ENCODE data around the gene TOB2.

The TOB2 gene

GRCh38 chr22:41394012-41394356, 52.6 kb downstream of the TOB2 start:
- H3K9ac ChIP-seq (ENCODE audit: low read length) = no peak overlapping the region
- H3K27ac ChIP-seq (ENCODE audit: low read length) = no peak overlapping the region
- H3K4me1 ChIP-seq (ENCODE audit: control insufficient read depth, low read depth, low read length) = no peaks in the 10 kb centered on the region
- no peak overlapping the region for H3K4me3 ChIP-seq (ENCODE audit: low read length)
- no peaks in the 10 kb centered on the region for H3K9me3 ChIP-seq (ENCODE audit: control insufficient read depth, low read depth, low read length)
- H3K36me3 ChIP-seq (ENCODE audit: control insufficient read depth, low read depth, low read length) = peaks cover 25% of the 10 kb centered on the region
- H3K27me3 ChIP-seq (ENCODE audit: control insufficient read depth, insufficient read depth, low read length) = no peaks in the 10 kb centered on the region

- H3K27ac ChIP-seq (ENCODE audit: low read length) = no peak overlapping the region
- no peaks in the 10 kb centered on the region for H3K4me1 ChIP-seq (ENCODE audit: control insufficient read depth, low read depth, low read length)
- H3K9ac ChIP-seq (ENCODE audit: low read length) = no peak overlapping the region
- H3K27me3 ChIP-seq (ENCODE audit: control insufficient read depth, insufficient read depth, low read length) = no peaks in the 10 kb centered on the region
- peaks cover 14% of the 10 kb centered on the region for H3K36me3 ChIP-seq (ENCODE audit: control insufficient read depth, low read depth, low read length)
- H3K9me3 ChIP-seq (ENCODE audit: control insufficient read depth, low read depth, low read length) = no peaks in the 10 kb centered on the region
- H3K4me3 ChIP-seq (ENCODE audit: low read length) = no peak overlapping the region
Measured at GRCh38 chr22:41387341-41387740, 59.3 kb downstream of the TOB2 start.

- Histone ChIP-seq H3K4me3 (ENCODE audit: low read length) (no peak overlapping the region), H3K36me3 (ENCODE audit: control insufficient read depth, low read depth, low read length) (peaks cover 9% of the 10 kb centered on the region), H3K27me3 (ENCODE audit: control insufficient read depth, insufficient read depth, low read length) (no peaks in the 10 kb centered on the region), H3K9me3 (ENCODE audit: control insufficient read depth, low read depth, low read length) (no peaks in the 10 kb centered on the region), H3K4me1 (ENCODE audit: control insufficient read depth, low read depth, low read length) (peaks cover 8% of the 10 kb centered on the region), H3K27ac (ENCODE audit: low read length) (no peak overlapping the region), H3K9ac (ENCODE audit: low read length) (no peak overlapping the region)
Measured at GRCh38 chr22:41384128-41384527, 62.5 kb downstream of the TOB2 start.
